Ovary (tissue), 3 donors: Measurements from ENCODE around the gene MPPED2.

Source experiments
- CTCF ChIP-seq, 3 donors: fragments of 450-650 bp in 2 of 3; fragments of 200-600 bp in 1 of 3; IDR thresholded peaks; one replicate each; pipeline versions ENCODE4 v1.5.1 to v1.8.0; 2016 to 2022; ENCODE audit warnings: antibody characterized with exemption in 3 of 3, mild to moderate bottlenecking in 1 of 3
- EP300 ChIP-seq: sonication (generic); formaldehyde crosslinking; IDR thresholded peaks from one replicate; pipeline ENCODE4 v1.6.1; 2017; ENCODE audit warnings: antibody characterized with exemption
- POLR2A ChIP-seq: fragments of 450-650 bp; IDR thresholded peaks from one replicate; pipeline ENCODE4 v1.6.1; 2017; ENCODE audit warnings: antibody characterized with exemption, mild to moderate bottlenecking, moderate library complexity
- donor health status: DM: no; HTN: no; CAD: no.

DNA sequence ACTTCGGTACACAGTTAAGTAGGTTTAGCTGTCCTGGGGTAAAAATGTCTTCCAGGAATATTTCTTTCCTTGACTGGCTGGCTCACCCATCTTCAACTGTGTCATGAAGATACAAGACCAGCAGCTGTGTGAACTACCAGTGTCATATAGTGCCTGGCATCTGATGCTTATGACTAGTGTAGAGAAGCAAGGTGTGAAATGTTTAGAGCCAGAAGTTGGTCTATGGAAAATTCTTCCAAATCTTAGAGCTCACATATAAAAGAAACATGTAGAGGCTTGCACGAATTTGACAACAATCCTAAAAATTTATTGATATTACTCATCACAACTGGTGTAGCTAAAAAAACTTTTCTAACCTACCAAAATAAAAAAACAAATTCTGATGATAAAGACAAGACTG is 208.8 kb downstream of the MPPED2 start:
- no peak for TF ChIP-seq CTCF (IDR thresholded peaks at IDR 0.05)
- TF ChIP-seq POLR2A, result no peak
- no peak for TF ChIP-seq EP300
